Type B pancreatic cell (in vitro differentiated cells): ENCODE data around the gene NUP85. TPM values are rescaled to one million over a fixed set of nuclear protein-coding genes. Genes with fewer than 3 reads are reported as not detected.
"Not testable (repeated sequence)": the region's sequence is repeated elsewhere in the genome, so short reads cannot be mapped to it uniquely, and the experiment has no call there.

Source experiments
- DNase-seq: peaks from one replicate; pipeline ENCODE4 v3.0.0; 2021; ENCODE audit warnings: mixed read lengths; ENCODE audit not compliant: unreplicated experiment; ENCODE audit errors: extremely low spot score
- H3K27ac Mint-ChIP-seq: 2 replicates; pipeline ENCODE4 v1.8.0; 2021; ENCODE audit warnings: mild to moderate bottlenecking, mixed read lengths
- H3K27me3 Mint-ChIP-seq: 2 replicates; pipeline ENCODE4 v1.8.0; 2021; ENCODE audit warnings: mixed read lengths
- H3K36me3 Mint-ChIP-seq: 2 replicates; pipeline ENCODE4 v1.8.0; 2021; ENCODE audit warnings: mixed read lengths
- H3K4me1 Mint-ChIP-seq: one replicate; pipeline ENCODE4 v1.8.0; 2021; ENCODE audit warnings: mixed read lengths; ENCODE audit not compliant: unreplicated experiment
- H3K4me3 Mint-ChIP-seq: 2 replicates; pipeline ENCODE4 v1.8.0; 2021; ENCODE audit warnings: mild to moderate bottlenecking, mixed read lengths
- H3K9me3 Mint-ChIP-seq: 2 replicates; pipeline ENCODE4 v1.8.0; 2021; ENCODE audit warnings: mixed read lengths
- CTCF ChIP-seq: fragments of 200-600 bp; sonication (generic); conservative IDR thresholded peaks from 2 replicates; pipeline ENCODE4 v1.5.0; 2021; ENCODE audit warnings: antibody characterized with exemption, mild to moderate bottlenecking
- total RNA-seq: library from RNA; stranded (reverse); gene quantifications from 2 replicates; pipeline ENCODE4 v1.2.1, GENCODE V29; 2021; ENCODE audit warnings: low replicate concordance

The NUP85 gene
- total RNA-seq, 1 donor from 2014 or later: 84.1 TPM

- Mint-ChIP-seq H3K4me1 (peaks cover 20% of the 10 kb centered on the region), H3K9me3 (no peaks in the 10 kb centered on the region), H3K27me3 (no peaks in the 10 kb centered on the region), H3K36me3 (no peaks in the 10 kb centered on the region), H3K4me3 (no peak overlapping the region), H3K27ac (no peak overlapping the region)
- TF ChIP-seq CTCF: no peak
- no peak for DNase-seq
These were observed 46.7 kb downstream of the NUP85 start for GRCh38 chr17:75252039-75252816.

- peaks cover 22% of the 10 kb centered on the region for H3K4me1 Mint-ChIP-seq
- H3K27me3 Mint-ChIP-seq, DNase-seq, H3K36me3 Mint-ChIP-seq, H3K4me3 Mint-ChIP-seq, H3K9me3 Mint-ChIP-seq: not testable (repeated sequence)
- peak overlapping the region; percentile 60 for H3K27ac Mint-ChIP-seq
These were observed 50.6 kb downstream of the NUP85 start for GRCh38 chr17:75255954-75256698.

- H3K36me3 Mint-ChIP-seq, H3K9me3 Mint-ChIP-seq, H3K27me3 Mint-ChIP-seq, H3K4me3 Mint-ChIP-seq, DNase-seq, H3K27ac Mint-ChIP-seq: not testable (repeated sequence)
- peaks cover 24% of the 10 kb centered on the region for H3K4me1 Mint-ChIP-seq
These were observed 51.7 kb downstream of the NUP85 start for GRCh38 chr17:75257228-75257627.

GRCh38 chr17:75260641-75261335 lies 55.3 kb downstream of the NUP85 start:
- H3K9me3 Mint-ChIP-seq: no peaks in the 10 kb centered on the region
- peaks cover 6% of the 10 kb centered on the region for H3K36me3 Mint-ChIP-seq
- no peak for DNase-seq
- peaks cover 26% of the 10 kb centered on the region for H3K4me1 Mint-ChIP-seq
- TF ChIP-seq CTCF: no peak
- peak overlapping the region; percentile 99 for H3K27ac Mint-ChIP-seq
- H3K27me3 Mint-ChIP-seq: no peaks in the 10 kb centered on the region
- H3K4me3 Mint-ChIP-seq: peak overlapping the region; percentile 99

- H3K27ac Mint-ChIP-seq: peak within 1 kb of the TSS; percentile 99
- H3K27me3 Mint-ChIP-seq: no peaks in the 10 kb centered on the region
- H3K9me3 Mint-ChIP-seq: no peaks in the 10 kb centered on the region
- peak; percentile 96 for DNase-seq
- peak within 1 kb of the TSS; percentile 99 for H3K4me3 Mint-ChIP-seq
- TF ChIP-seq CTCF: no peak
- peaks cover 6% of the 10 kb centered on the region for H3K36me3 Mint-ChIP-seq
- H3K4me1 Mint-ChIP-seq: peaks cover 19% of the 10 kb centered on the region
These were observed 56.0 kb downstream of the NUP85 start, which contains the start of the genes GGA3 and MRPS7 for GRCh38 chr17:75261336-75262111. GGA3 (minus strand) TSS chr17:75261606; CDS start chr17:75261587, 19 bp downstream. MRPS7 (plus strand) TSS chr17:75261879; CDS start chr17:75261901, 22 bp downstream.

- peak overlapping the region; percentile 99 for H3K27ac Mint-ChIP-seq
- no peaks in the 10 kb centered on the region for H3K9me3 Mint-ChIP-seq
- H3K36me3 Mint-ChIP-seq: peaks cover 6% of the 10 kb centered on the region
- peak overlapping the region; percentile 99 for H3K4me3 Mint-ChIP-seq
- H3K4me1 Mint-ChIP-seq: peaks cover 16% of the 10 kb centered on the region
- TF ChIP-seq CTCF: no peak
- DNase-seq: no peak
- H3K27me3 Mint-ChIP-seq: no peaks in the 10 kb centered on the region
These were observed 56.7 kb downstream of the NUP85 start for GRCh38 chr17:75262112-75262606.
